GOT3 (cell line): ENCODE results near the gene TIMM10B.
"Not testable (repeated sequence)": the region's sequence is repeated elsewhere in the genome, so short reads cannot be mapped to it uniquely, and the experiment has no call there.

ENCODE experiments used
- DNase-seq: peaks from one replicate; lab custom pipeline; 2025; ENCODE audit warnings: mixed read lengths; lab: John Stamatoyannopoulos, UW

TIMM10B gene

GRCh38 chr11:6505577-6506240 lies 24.4 kb downstream of the TIMM10B start:
- no peak for DNase-seq

DNA sequence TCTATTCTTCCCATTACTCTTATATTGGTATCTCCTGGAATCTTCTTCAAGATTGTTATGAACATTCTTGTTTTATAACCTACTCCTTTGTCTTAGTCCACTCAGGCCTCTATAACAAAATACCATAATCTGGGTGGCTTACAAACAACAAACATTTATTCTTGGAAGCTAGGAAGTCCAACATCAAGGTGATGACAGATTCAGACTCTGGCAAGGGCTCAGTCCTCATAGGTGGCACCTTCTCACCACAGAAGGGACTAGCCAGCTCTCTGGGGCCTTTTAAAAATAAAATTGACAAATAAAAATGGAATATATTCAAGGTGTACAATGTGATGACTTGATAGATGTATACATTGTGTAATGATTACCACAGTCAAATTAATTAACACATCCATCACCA lies 35.6 kb downstream of the TIMM10B start:
- DNase-seq = no peak

GRCh38 chr11:6520265-6520664 lies 39.0 kb downstream of the TIMM10B start:
- no peak for DNase-seq

- not testable (repeated sequence) for DNase-seq
Measured at GRCh38 chr11:6521946-6522345, 40.6 kb downstream of the TIMM10B start.

DNA sequence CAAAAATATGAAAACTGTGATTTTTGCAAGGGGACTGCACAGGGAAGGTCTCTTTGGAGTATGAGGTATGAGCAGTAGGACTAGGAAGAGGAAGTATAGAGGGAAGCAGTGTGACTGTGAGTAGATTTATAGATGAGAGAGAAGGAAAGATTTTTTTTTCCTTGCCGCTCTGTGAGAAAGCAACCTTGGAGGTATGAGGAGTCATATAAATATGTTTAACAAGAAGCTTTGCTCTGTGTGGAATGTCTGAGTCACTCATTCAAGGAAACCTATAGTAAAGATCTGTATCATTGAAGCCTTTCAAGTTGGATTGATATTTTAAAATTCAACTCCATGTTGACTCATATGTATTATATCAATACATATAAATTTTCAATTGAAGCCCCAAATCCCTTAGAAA lies 42.0 kb downstream of the TIMM10B start:
- DNase-seq = no peak

DNA sequence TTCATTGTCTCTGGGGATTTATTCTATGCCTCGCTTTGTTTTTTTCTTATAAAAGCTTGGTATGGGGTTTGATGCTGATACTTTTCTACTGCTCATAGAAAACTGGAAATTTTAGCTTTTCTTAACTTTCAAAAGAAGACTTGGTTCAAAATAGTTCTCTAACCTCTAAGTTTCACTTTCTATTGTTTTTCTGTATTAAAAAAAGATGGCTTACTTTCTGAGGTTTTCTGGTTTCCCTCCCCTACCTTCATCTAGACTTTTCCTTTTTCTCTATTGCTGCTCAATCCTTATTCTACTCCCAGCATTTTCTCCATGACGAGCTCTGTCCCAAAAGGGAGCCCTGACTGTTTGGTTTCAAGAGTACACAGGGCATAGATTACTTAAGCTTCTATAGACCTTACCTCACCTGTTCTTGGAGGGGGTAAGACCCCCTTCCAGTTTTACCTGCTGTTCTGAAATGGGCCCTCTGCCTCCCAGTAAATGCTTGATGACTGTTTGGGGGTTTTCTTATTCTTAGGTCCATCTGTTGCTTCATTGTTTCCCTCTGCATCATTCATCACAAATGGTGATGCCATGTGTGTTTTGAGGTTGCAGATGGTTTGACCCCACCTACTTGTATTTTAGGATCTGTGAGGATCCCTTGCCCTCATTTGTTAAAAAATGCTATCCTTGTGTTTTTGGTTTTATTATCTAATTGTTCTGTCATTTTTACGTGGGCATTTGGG lies 45.3 kb downstream of the TIMM10B start:
- DNase-seq = no peak

DNA sequence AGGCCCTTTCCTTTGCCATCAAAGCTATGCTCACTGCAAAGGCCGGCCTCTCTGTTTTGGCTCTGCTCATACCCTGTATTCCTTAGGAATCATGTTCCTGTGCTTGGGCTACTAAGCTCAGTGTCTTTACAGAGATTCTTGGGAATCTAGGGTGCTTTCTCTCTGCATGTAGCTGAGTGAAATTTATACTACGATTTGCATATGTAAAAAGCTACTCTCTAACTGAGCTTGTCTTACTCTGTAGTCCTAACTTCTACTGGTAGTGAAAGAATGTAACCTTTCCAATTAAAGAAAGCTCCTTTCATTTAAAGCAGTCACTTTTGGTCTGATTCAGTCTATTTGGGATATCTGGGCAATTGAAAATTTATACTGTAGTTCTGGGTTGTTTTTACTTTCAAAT lies 48.0 kb downstream of the TIMM10B start:
- no peak for DNase-seq

- no peak for DNase-seq
Measured at GRCh38 chr11:6530848-6531247, 49.5 kb downstream of the TIMM10B start.

DNA sequence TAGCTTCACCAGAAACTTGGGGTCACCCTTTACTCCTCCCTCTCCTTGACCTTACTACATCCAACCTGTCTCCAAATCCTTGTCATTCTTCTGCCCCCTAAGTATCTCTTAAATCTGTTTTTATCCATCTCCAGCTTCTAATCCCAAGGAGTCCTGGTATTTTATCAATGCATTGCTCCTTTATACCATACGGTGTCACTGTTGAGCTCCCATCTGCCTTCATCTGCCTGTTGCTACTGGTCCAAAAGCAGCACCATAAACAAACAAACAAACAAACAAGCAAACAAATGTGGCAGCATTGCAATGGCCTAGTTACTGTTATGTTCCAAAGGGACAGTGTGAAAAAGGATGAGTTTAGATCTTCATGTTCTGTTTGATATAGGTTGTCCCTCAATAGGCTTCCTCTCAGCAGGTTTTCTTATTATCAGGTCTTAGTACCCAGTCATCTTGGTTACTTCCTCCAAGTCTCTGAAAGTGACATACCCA lies 50.0 kb downstream of the TIMM10B start:
- DNase-seq = no peak
